Fibroblast of pulmonary artery (primary cell): ENCODE measurements around the gene THSD7A.
A peak's percentile ranks its signal among the peaks of the same experiment; 100 is the strongest.

Source experiments
- DNase-seq: peaks from one replicate; pipeline ENCODE4 v3.0.0-alpha.2; 2010; ENCODE audit warnings: low read depth
- H3K4me3 ChIP-seq: replicated peaks from 2 replicates; pipeline ENCODE4 v1.5.1; 2011; ENCODE audit warnings: low read depth, mild to moderate bottlenecking, control low read depth, low read length, moderate library complexity
- TF ChIP-seq, protein P1 (sequence below): IDR thresholded peaks from 2 replicates; pipeline ENCODE4 v1.5.1; 2011; ENCODE audit warnings: mild to moderate bottlenecking, control low read depth, low read length, inconsistent platforms; ENCODE audit errors: missing control alignments

THSD7A gene

DNA sequence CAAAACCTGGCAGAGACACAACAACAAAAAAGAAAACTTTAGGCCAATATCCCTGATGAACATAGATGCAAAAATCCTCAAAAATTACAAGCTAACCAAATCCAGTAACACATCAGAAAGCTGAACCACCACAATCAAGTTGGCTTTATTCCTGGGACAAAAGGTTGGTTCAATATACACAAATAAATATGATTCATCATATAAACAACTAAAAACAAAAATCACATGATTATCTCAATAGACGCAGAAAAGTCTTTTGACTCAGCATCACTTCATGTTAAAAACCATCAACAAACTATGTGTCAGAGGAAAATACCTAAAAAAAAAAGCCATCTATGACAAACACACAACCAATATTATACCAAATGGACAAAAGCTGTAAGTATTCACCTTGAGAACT is 283.5 kb downstream of the THSD7A start:
- H3K4me3 ChIP-seq: no peak overlapping the region
- TF ChIP-seq, protein P1, sequence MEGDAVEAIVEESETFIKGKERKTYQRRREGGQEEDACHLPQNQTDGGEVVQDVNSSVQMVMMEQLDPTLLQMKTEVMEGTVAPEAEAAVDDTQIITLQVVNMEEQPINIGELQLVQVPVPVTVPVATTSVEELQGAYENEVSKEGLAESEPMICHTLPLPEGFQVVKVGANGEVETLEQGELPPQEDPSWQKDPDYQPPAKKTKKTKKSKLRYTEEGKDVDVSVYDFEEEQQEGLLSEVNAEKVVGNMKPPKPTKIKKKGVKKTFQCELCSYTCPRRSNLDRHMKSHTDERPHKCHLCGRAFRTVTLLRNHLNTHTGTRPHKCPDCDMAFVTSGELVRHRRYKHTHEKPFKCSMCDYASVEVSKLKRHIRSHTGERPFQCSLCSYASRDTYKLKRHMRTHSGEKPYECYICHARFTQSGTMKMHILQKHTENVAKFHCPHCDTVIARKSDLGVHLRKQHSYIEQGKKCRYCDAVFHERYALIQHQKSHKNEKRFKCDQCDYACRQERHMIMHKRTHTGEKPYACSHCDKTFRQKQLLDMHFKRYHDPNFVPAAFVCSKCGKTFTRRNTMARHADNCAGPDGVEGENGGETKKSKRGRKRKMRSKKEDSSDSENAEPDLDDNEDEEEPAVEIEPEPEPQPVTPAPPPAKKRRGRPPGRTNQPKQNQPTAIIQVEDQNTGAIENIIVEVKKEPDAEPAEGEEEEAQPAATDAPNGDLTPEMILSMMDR: no peak
- peak; percentile 45 for DNase-seq

DNA sequence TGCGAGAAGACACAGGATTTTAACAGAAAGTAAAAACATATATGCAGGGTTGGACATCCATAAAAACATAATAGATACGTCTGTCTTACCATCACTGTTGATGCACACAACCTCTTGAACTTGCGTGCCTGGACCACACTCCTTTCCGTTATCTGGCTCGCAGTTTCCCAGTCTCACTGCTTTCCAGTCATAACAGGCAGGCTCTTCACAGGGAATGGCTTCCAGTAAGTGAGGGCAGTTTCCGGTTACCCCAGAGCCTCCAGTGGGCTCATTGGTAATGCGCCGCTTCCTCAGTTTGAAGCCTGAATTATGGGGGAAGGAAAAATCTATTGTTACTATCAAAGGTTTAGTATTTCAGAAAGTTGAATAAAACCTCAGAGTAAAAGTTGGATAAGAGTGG is 290.7 kb downstream of the THSD7A start:
- no peak for DNase-seq
- TF ChIP-seq, protein P1: no peak
- no peak overlapping the region for H3K4me3 ChIP-seq

DNA sequence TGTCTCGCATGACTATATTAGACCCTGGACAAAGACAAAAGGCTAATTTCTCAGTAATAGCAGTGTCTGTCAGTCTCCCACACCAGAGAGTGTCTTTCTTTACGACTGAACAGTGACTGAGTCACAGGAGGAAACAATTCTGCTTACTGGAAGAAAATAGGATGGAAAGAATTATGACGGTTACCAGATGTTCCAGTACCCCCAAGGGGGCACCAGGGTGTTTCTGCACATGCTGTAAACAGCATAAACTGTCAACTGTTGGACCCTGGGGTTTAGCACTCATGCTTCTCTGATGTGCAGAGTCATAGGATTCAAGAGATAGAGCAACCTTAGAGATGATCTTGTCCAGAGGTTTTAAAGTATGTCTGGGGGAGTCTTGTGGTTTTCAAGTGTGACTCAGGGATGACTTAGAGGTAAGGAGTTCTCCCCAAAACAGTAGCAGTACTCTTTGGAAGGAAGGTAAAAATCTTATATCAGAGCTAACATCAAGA is 291.7 kb downstream of the THSD7A start:
- peak overlapping the region; percentile 9 for H3K4me3 ChIP-seq
- peak; percentile 89 for DNase-seq
- TF ChIP-seq, protein P1: no peak

DNA sequence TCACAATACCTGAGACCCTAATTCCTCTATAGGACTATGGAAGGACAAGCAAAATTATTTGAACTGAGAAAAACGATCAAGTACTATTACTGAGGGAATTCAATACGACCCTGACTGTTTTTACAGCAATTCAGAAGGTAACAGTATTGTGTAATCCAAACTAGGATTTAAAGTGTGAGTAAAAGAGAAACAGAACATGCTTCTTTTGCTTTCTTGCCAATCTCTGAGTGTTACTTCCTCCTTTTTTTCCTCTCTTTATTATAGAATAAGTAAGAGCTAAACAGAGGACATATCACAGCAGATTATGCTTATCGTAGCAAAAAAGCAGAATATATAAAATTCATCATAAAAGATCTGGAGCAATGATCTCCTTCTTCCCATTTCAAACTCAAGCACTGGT is 292.1 kb downstream of the THSD7A start:
- peak overlapping the region; percentile 9 for H3K4me3 ChIP-seq
- TF ChIP-seq, protein P1: no peak
- peak; percentile 64 for DNase-seq

DNA sequence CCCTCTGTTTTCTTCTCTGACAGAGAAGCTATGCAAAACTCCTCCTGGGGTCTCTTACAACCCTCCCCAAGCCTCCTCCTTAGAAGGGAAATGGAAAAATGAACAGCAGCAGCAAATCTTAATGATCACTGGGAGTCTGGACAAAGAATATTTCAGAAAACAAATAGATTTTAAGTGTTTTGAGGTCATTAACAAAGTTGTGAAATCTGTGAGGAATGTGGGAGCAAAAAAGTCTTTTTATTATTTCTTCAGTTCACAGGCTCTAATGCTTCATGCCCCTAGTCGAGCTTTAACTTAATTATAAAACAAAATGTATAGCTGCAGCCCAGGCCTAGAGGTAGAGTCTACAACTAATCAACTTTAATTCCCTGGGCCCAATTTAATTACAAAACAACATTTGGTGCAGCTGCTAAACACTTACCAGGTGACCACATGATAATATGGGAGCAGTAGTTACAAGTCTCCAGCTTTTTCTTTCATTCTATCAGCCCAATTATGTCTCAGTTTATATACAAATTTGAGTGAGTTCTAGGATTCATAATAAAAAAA is 293.2 kb downstream of the THSD7A start:
- no peak overlapping the region for H3K4me3 ChIP-seq
- TF ChIP-seq, protein P1: no peak
- DNase-seq: no peak

DNA sequence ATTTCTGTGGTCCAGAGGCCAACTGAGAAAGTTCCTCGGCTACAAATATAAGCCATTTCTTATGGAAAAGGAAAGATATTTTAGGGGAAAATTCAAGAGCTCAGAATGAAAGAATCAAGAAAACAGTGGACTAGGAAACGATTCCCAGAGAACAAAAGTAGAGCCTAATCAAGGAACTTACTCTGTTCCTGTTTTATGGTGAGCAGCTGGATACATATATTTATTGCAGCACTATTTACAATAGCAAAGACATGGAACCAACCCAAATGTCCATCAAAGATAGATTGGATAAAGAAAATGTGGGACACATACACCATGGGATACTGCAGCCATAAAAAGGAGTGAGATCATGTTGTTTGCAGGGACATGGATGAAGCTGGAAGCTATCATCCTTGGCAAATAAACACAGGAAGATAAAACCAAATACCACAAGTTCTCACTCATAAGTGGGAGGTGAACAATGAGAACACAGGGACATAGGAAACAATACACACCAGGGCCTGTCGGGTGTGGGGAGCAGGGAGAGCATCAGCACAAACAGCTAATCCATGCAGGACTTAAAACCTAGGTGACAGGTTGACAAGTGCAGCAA is 298.7 kb downstream of the THSD7A start:
- peak; percentile 68 for DNase-seq
- TF ChIP-seq, protein P1: no peak
- H3K4me3 ChIP-seq: no peak overlapping the region

DNA sequence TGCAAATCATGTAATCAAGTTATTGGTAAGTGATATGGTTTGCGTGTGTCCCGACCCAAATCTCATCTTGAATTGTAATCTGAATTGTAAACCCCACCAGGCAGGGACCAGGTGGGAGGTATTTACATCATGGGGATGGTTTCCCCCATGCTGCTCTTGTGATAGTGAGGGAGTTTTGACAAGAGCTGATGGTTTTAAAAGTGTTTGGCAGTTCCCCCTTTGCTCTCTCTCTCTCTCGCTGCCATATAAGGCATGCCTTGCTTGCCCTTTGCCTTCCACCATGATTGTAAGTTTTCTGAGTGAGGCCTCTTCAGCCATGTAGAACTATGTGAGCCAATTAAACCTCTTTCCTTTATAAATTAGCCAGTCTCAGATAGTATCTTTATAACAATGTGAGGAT is 302.6 kb downstream of the THSD7A start:
- H3K4me3 ChIP-seq: no peak overlapping the region
- no peak for DNase-seq
- TF ChIP-seq, protein P1: no peak
